Measurements from ENCODE around the gene DFFB.

The DFFB gene

GRCh38 chr1:3892748-3893147 is 35.5 kb downstream of the DFFB start:
- Histone ChIP-seq H3F3A (ENCODE audit: low read depth) (no peaks in the 10 kb centered on the region), H3K79me2 (ENCODE audit: insufficient read depth, low read length) (peaks cover 51% of the 10 kb centered on the region), H3K4me2 (ENCODE audit: low read depth, low read length, poor library complexity, severe bottlenecking) (no peak overlapping the region), H3K9me2 (replicated peaks; ENCODE audit: low read depth, low read length) (no peaks in the 10 kb centered on the region), H3K9ac (ENCODE audit: low read depth, low read length, poor library complexity, severe bottlenecking) (no peak overlapping the region), H3K4me3 (ENCODE audit: low read length, poor library complexity, severe bottlenecking) (no peak overlapping the region), H2AFZ (ENCODE audit: low read length) (no peak overlapping the region), H4K20me1 (ENCODE audit: insufficient read depth, low read length, poor library complexity, severe bottlenecking) (peaks cover 19% of the 10 kb centered on the region), H3K9me3 (ENCODE audit: insufficient read depth, low read depth, low read length) (no peaks in the 10 kb centered on the region), H3K4me1 (ENCODE audit: insufficient read depth, low read length, poor library complexity, severe bottlenecking) (peaks cover 19% of the 10 kb centered on the region), H3K27me3 (ENCODE audit: insufficient read depth, low read length, poor library complexity, severe bottlenecking) (no peaks in the 10 kb centered on the region), H3K36me3 (ENCODE audit: insufficient read depth, low read length) (peaks cover 36% of the 10 kb centered on the region; the same call in 1 of the 2 replicates)
- TF ChIP-seq CTCF (conservative IDR thresholded peaks at IDR 0.05; ENCODE audit: low read length) = no peak
- no peak for TF ChIP-seq EZH2phosphoT487 (IDR thresholded peaks at IDR 0.05; ENCODE audit: borderline replicate concordance)

GRCh38 chr1:3893190-3893589 is 35.9 kb downstream of the DFFB start:
- H3K27me3 ChIP-seq (ENCODE audit: insufficient read depth, low read length, poor library complexity, severe bottlenecking) = no peaks in the 10 kb centered on the region
- peaks cover 56% of the 10 kb centered on the region for H3K79me2 ChIP-seq (ENCODE audit: insufficient read depth, low read length)
- H3K9me3 ChIP-seq (ENCODE audit: insufficient read depth, low read depth, low read length) = no peaks in the 10 kb centered on the region
- H2AFZ ChIP-seq (ENCODE audit: low read length) = no peak overlapping the region
- H3F3A ChIP-seq (ENCODE audit: low read depth) = no peaks in the 10 kb centered on the region
- no peak overlapping the region for H3K4me3 ChIP-seq (ENCODE audit: low read length, poor library complexity, severe bottlenecking)
- no peaks in the 10 kb centered on the region for H3K9me2 ChIP-seq (replicated peaks; ENCODE audit: low read depth, low read length)
- H3K36me3 ChIP-seq (ENCODE audit: insufficient read depth, low read length) = peaks cover 32% of the 10 kb centered on the region; the same call in 1 of the 2 replicates
- H3K4me2 ChIP-seq (ENCODE audit: low read depth, low read length, poor library complexity, severe bottlenecking) = no peak overlapping the region
- peaks cover 19% of the 10 kb centered on the region for H4K20me1 ChIP-seq (ENCODE audit: insufficient read depth, low read length, poor library complexity, severe bottlenecking)
- H3K9ac ChIP-seq (ENCODE audit: low read depth, low read length, poor library complexity, severe bottlenecking) = no peak overlapping the region
- H3K4me1 ChIP-seq (ENCODE audit: insufficient read depth, low read length, poor library complexity, severe bottlenecking) = peaks cover 19% of the 10 kb centered on the region
- TF ChIP-seq CTCF (conservative IDR thresholded peaks at IDR 0.05; ENCODE audit: low read length) (no peak), EZH2phosphoT487 (IDR thresholded peaks at IDR 0.05; ENCODE audit: borderline replicate concordance) (no peak)

- Histone ChIP-seq H2AFZ (ENCODE audit: low read length) (no peak overlapping the region), H3K4me2 (ENCODE audit: low read depth, low read length, poor library complexity, severe bottlenecking) (no peak overlapping the region), H3K9me2 (replicated peaks; ENCODE audit: low read depth, low read length) (no peaks in the 10 kb centered on the region), H3K9me3 (ENCODE audit: insufficient read depth, low read depth, low read length) (no peaks in the 10 kb centered on the region), H3F3A (ENCODE audit: low read depth) (no peaks in the 10 kb centered on the region), H3K4me1 (ENCODE audit: insufficient read depth, low read length, poor library complexity, severe bottlenecking) (peaks cover 27% of the 10 kb centered on the region), H3K36me3 (ENCODE audit: insufficient read depth, low read length) (peaks cover 20% of the 10 kb centered on the region; the same call in 1 of the 2 replicates), H3K79me2 (ENCODE audit: insufficient read depth, low read length) (peaks cover 71% of the 10 kb centered on the region), H3K27me3 (ENCODE audit: insufficient read depth, low read length, poor library complexity, severe bottlenecking) (no peaks in the 10 kb centered on the region), H4K20me1 (ENCODE audit: insufficient read depth, low read length, poor library complexity, severe bottlenecking) (peaks cover 28% of the 10 kb centered on the region), H3K9ac (ENCODE audit: low read depth, low read length, poor library complexity, severe bottlenecking) (no peak overlapping the region), H3K4me3 (ENCODE audit: low read length, poor library complexity, severe bottlenecking) (no peak overlapping the region)
- TF ChIP-seq CTCF (conservative IDR thresholded peaks at IDR 0.05; ENCODE audit: low read length) = no peak
- TF ChIP-seq EZH2phosphoT487 (IDR thresholded peaks at IDR 0.05; ENCODE audit: borderline replicate concordance) = no peak
Observed at GRCh38 chr1:3894626-3895278, 37.5 kb downstream of the DFFB start.
